GM12878 (cell line): Measurements from ENCODE around the gene LCMT1. TPM values are rescaled to one million over a fixed set of nuclear protein-coding genes. Genes with fewer than 3 reads are reported as not detected.
A peak's percentile ranks its signal among the peaks of the same experiment; 100 is the strongest.

ENCODE experiments used
- ASH2L ChIP-seq: fragments of 300-600, 200-600 bp; sonication (generic); IDR thresholded peaks from 2 replicates; pipeline ENCODE4 v1.6.1; 2017; ENCODE audit warnings: low read depth, mild to moderate bottlenecking, borderline replicate concordance
- ATF7 ChIP-seq: fragments of 450-650 bp; IDR thresholded peaks from 2 replicates; pipeline ENCODE4 v1.6.1; 2016; ENCODE audit warnings: low read depth, mild to moderate bottlenecking
- BCL11A ChIP-seq: IDR thresholded peaks from 2 replicates; pipeline ENCODE4 v1.6.1; 2011; ENCODE audit warnings: low read depth, low read length
- BCL3 ChIP-seq: IDR thresholded peaks from 2 replicates; pipeline ENCODE4 v1.6.1; 2011; ENCODE audit warnings: borderline replicate concordance, low read depth, mild to moderate bottlenecking, moderate library complexity, low read length; ENCODE audit not compliant: insufficient read depth, poor library complexity, severe bottlenecking
- BMI1 ChIP-seq: fragments of 450-650 bp; IDR thresholded peaks from 2 replicates; pipeline ENCODE4 v1.6.1; 2016; ENCODE audit warnings: mild to moderate bottlenecking, moderate library complexity, borderline replicate concordance
- CEBPB ChIP-seq, 2 experiments: fragments of 150-350 bp in 1 of 2; IDR thresholded peaks; 2 replicates each; pipeline ENCODE4 v1.6.1; 2012 to 2014; ENCODE audit warnings: low read depth in 2 of 2, low read length in 2 of 2, borderline replicate concordance in 1 of 2, inconsistent platforms in 1 of 2
- CEBPZ ChIP-seq: fragments of 150-350 bp; IDR thresholded peaks from 2 replicates; pipeline ENCODE4 v1.6.1; 2016; ENCODE audit warnings: low read depth, low read length
- E2F4 ChIP-seq: IDR thresholded peaks from 2 replicates; pipeline ENCODE4 v1.6.1; 2012; ENCODE audit warnings: low read depth, low read length, improper control_type of control experiment
- E4F1 ChIP-seq: fragments of 450-650 bp; IDR thresholded peaks from 2 replicates; pipeline ENCODE4 v1.6.1; 2018; ENCODE audit warnings: borderline replicate concordance, mild to moderate bottlenecking; ENCODE audit not compliant: partially characterized antibody
- ESRRA ChIP-seq: IDR thresholded peaks from 2 replicates; pipeline ENCODE4 v1.6.1; 2012; ENCODE audit warnings: mild to moderate bottlenecking, low read length, improper control_type of control experiment
- GATAD2B ChIP-seq: fragments of 450-650 bp; conservative IDR thresholded peaks from 2 replicates; pipeline ENCODE4 v1.6.1; 2017; ENCODE audit warnings: low read depth, mild to moderate bottlenecking, moderate library complexity
- IKZF1 ChIP-seq: fragments of 450-650 bp; conservative IDR thresholded peaks from 2 replicates; pipeline ENCODE4 v1.6.1; 2017; ENCODE audit warnings: antibody characterized with exemption, mild to moderate bottlenecking
- KAT2A ChIP-seq: conservative IDR thresholded peaks from 2 replicates; pipeline ENCODE4 v1.6.1; 2011; ENCODE audit warnings: low read depth, low read length; ENCODE audit not compliant: control insufficient read depth
- KLF5 ChIP-seq: fragments of 450-650 bp; IDR thresholded peaks from 2 replicates; pipeline ENCODE4 v1.6.1; 2014; ENCODE audit warnings: mild to moderate bottlenecking; ENCODE audit not compliant: partially characterized antibody
- NFIC ChIP-seq: IDR thresholded peaks from 2 replicates; pipeline ENCODE4 v1.6.1; 2012; ENCODE audit warnings: low read depth, mild to moderate bottlenecking, inconsistent platforms, low read length, moderate library complexity
- NR2C1 ChIP-seq: fragments of 450-650 bp; IDR thresholded peaks from 2 replicates; pipeline ENCODE4 v1.6.1; 2017; ENCODE audit warnings: antibody characterized with exemption, mild to moderate bottlenecking, moderate library complexity
- NR2F1 ChIP-seq: fragments of 450-650 bp; conservative IDR thresholded peaks from 2 replicates; pipeline ENCODE4 v1.6.1; 2017; ENCODE audit warnings: mild to moderate bottlenecking
- SKIL ChIP-seq: fragments of 450-650 bp; IDR thresholded peaks from 2 replicates; pipeline ENCODE4 v1.6.1; 2017; ENCODE audit warnings: mild to moderate bottlenecking, low read depth, inconsistent platforms; ENCODE audit not compliant: poor library complexity, severe bottlenecking
- ZNF622 ChIP-seq: fragments of 450-650 bp; IDR thresholded peaks from 2 replicates; pipeline ENCODE4 v1.6.1; 2017; ENCODE audit warnings: mild to moderate bottlenecking, inconsistent platforms
- polyA plus RNA-seq, 11 experiments: library from polyadenylated mRNA; depleted of rRNA in 4 of 11; unstranded in 6 of 11; stranded (reverse) in 5 of 11; fragments of >200 nt; fragmentation: Nextera tagmentation in 4 of 11; fragmentation: Illumina TruSeq in 1 of 11; extraction: Ambion mirVana in 4 of 11; extraction: Trizol in 1 of 11; gene quantifications; 1 replicate in 1 of 11; 2 replicates in 10 of 11; pipeline versions ENCODE4 v1.2.1 to v1.2.3, GENCODE V29; 2011 to 2016; ENCODE audit warnings: inconsistent platforms in 2 of 11, missing spikeins in 2 of 11, low read depth in 1 of 11
- total RNA-seq, 4 experiments: library from RNA; depleted of rRNA in 3 of 4; stranded (reverse); fragments of >200 nt in 3 of 4; fragmentation: Illumina TruSeq in 1 of 4; extraction: Trizol in 1 of 4; gene quantifications; 2 replicates each; pipeline versions ENCODE4 v1.2.1 to v1.2.3, GENCODE V29; 2013 to 2021

The LCMT1 gene
- total and polyA plus RNA-seq, 10 of the 15 experiments (the other 5 are each of a cell fraction or from before 2014, with no cell fraction given), result 19.7 to 51.2 (median 32.6) TPM

GRCh38 chr16:25106567-25107465, 4.7 kb upstream of the LCMT1 start (continued):
- no peak for TF ChIP-seq CEBPZ
- no peak; the same call in 1 of the 2 replicates for TF ChIP-seq ASH2L
- no peak for TF ChIP-seq BMI1
- peak; percentile 82 for TF ChIP-seq IKZF1
- no peak for TF ChIP-seq BCL3
- no peak for TF ChIP-seq ESRRA
- TF ChIP-seq E4F1, result no peak
- no peak for TF ChIP-seq ZNF622
- peak; percentile 92 for TF ChIP-seq NR2F1
- TF ChIP-seq CEBPB (IDR thresholded peaks at IDR 0.05; ENCODE audit: borderline replicate concordance in 1 of 2, low read depth in 2 of 2, low read length in 2 of 2), result no peak
- no peak for TF ChIP-seq E2F4
- TF ChIP-seq SKIL, result no peak
- peak; percentile 93 for TF ChIP-seq NR2C1
- peak; percentile 93 for TF ChIP-seq GATAD2B
- TF ChIP-seq KLF5, result no peak
- no peak for TF ChIP-seq ATF7
- no peak for TF ChIP-seq BCL11A
- no peak for TF ChIP-seq NFIC
- no peak for TF ChIP-seq KAT2A
